Activated CD8-positive, alpha-beta memory T cell treated with anti-CD3 and anti-CD28 coated beads, Interleukin-2, amount 50 U/mL, for 24 hours (primary cell): Measurements from ENCODE around the gene PRKAR1B.
A peak's percentile ranks its signal among the peaks of the same experiment; 100 is the strongest.

Experiments
- DNase-seq: peaks from one replicate; pipeline ENCODE4 v3.0.0-alpha.2; 2020; ENCODE audit errors: extremely low read depth

Gene PRKAR1B

DNA sequence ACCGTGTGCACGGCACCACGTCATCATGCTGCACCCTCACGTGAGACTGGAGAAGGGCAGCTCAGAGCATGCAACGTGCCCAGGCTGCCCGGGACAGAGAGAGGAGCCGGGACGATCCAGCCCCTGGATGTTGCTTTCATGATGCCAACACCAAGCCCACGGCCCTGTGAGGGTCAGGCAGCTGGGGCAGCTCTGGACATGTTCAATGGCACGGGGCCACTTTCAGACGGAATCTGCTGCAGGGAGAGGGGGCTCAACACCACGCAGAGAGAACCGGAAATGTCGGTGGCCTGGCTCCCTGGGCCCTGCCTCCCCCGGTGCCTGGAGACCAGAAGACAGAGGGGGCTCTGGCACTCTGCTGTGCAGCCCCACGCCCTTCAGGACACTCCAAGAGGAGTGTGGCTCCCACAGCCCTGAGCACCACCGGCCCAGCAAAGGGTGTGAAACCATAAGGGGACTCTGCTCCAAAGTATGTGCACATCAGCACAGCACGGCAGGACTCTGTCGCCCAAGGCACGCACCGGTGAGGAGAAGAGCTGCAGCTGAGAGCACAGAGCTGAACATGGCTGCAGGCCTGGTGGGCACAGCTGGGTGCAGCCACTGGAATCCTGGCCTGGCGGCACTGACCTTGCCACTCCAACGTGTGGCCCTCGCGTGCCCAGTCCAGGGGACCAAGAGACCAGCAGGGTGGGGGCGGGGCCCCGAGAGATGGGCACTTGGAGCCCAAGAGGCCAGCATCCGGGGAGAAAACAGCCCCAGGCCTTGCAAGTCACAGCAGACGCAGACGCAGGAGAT lies 137.1 kb downstream of the PRKAR1B start:
- DNase-seq = no peak

- no peak for DNase-seq
These were observed 139.3 kb downstream of the PRKAR1B start for GRCh38 chr7:587767-588166.

- no peak for DNase-seq
These were observed 140.6 kb downstream of the PRKAR1B start for GRCh38 chr7:586494-586893.

- no peak for DNase-seq
These were observed 141.2 kb downstream of the PRKAR1B start for GRCh38 chr7:585873-586272.

GRCh38 chr7:585229-585711 lies 141.8 kb downstream of the PRKAR1B start:
- DNase-seq = no peak

- no peak for DNase-seq
These were observed 142.3 kb downstream of the PRKAR1B start for GRCh38 chr7:584820-585219.

GRCh38 chr7:584122-584465 lies 143.0 kb downstream of the PRKAR1B start:
- peak; percentile 85 for DNase-seq

DNA sequence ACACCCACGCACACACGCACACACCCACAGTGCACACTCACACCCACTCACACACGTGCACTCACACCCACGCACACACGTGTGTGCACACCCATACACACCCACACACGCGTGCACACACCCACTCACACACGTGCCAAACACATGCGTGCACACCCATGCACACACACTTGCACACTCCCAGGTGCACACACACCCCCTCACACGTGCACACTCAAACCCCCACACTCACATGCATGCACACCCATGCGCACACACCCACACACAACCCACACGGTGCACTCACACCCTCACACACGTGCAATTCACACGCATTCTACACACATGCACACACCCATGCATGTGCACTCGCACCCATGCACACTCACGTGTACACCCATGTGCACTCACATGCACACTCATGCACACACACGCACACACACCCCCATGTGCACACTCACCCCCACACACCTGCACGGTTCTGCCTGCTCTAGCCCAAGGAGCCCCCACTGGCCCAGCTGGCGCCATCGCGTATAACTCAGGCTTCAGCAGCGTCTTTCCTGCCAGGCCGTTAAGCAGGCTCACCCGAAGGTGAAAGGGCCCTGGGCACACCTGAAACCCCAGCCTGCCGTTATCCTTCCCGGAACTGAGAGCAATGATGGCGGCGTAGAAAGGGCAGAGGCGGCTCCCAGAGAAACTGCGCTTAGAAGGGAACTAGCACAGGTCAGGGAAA lies 143.5 kb downstream of the PRKAR1B start:
- DNase-seq = no peak

DNA sequence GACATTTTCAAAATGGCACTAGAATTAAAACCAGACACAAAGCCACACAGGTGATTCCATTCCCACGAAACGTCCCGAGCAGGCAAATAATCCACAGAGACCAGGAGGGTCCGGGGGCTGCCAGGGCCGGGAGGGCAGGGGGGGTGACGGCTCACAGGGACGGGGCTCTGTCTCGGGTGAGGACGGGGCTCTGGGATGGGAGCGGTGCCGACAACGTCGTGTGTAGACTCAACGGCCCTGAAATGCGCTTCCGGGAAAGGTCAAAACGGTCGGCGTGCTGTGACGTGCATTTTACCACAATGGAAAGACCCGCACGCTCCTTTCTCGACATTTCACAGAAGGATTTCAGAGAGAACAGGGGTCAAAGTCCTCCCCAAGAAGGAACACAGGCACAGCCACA lies 144.2 kb downstream of the PRKAR1B start:
- DNase-seq = no peak

GRCh38 chr7:582081-582835 lies 144.8 kb downstream of the PRKAR1B start:
- DNase-seq = no peak

- no peak for DNase-seq
These were observed 148.7 kb downstream of the PRKAR1B start for GRCh38 chr7:578386-578785.

- no peak for DNase-seq
These were observed 149.2 kb downstream of the PRKAR1B start for GRCh38 chr7:577741-578370.

- DNase-seq = no peak
These were observed 149.8 kb downstream of the PRKAR1B start for GRCh38 chr7:577278-577665.

DNA sequence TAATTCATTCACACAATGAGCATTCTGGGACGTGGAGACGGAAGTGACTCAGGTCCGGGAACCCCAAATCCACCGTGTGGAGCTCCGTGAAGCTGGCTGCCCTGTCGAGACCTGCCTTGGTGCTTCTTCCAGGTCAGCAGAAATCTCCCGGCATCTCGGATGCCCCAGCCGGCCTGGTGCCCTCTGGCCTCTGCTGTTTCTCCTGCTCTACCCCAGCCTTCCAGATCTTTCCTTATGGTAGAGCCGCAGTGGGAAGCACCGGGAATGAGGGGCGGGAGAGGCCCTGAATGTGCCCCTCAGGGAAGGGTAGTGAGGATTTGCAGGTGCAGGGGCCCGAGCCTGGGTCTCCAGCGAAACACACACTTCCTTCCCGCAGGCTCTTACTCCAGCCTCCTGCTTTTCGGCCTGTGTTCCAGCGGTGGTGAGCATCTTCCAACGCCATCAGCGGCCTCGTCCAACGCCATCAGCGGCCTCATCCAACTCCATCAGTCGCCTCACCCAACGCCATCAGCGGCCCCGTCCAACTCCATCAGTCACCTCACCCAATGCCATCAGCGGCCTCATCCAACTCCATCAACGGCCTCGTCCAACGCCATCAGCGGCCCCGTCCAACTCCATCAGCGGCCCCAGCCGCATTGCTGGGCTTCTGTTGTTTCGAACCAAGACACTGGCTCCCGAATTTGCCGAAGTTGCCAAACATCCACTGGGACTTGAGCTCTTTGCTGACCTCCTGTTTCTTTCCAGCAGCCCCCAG lies 150.4 kb downstream of the PRKAR1B start:
- no peak for DNase-seq

GRCh38 chr7:575425-576366 lies 151.4 kb downstream of the PRKAR1B start:
- no peak for DNase-seq

DNA sequence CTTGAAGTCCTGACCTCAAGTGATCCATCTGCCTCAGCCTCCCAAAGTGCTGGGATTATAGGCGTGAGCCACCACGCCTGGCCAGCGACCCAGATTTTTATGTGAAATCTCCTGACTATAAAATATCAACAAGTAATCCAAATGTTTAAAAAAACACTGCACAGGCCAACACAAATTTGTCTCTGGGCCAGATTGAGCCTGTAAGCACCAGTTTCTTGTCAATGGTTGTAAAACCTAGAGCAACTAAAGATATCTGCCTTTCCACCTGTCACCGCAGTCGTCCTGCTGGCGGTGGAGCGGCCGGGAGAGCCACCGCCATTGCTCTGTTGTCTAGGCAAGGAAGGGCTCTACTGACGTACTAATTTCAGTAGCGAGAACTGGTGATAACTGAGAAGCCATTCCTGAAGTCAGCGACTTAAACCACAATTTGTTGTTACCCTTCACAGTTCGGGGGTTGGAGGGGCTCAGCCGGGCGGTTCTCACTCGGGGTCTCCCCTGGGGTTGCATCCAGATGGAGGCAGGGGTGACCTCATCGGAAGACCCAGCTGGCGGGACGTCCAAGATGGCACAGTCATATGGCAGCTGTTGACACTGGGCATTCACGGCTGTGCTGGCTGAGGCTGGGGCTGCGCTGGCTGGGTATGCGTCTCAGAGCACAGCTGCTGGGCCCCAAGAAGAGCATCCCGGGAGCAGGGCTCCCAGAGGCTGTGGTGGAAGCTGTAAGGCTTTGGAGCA lies 152.3 kb downstream of the PRKAR1B start:
- DNase-seq = no peak

DNA sequence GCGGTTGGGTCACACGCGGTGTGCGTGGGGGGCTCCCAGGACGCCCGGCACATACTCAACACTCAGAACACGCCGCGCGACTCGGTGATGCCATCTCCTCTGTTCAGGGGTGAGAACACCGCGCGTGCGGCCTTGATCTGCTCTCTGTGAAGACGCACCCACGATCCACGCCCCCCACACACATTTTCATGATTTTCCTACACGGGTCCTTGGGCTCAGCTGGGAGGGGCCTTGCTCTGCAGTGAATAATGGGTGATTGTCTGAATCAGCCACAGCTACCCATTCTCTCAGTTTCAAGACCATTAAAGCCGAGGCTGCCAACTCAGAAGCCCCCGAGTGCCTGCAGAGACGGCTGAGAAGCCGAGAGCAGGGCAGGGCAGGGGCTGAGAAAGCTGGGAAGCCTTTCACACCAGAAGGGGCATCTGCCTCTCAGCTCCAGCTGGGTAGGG lies 153.1 kb downstream of the PRKAR1B start:
- no peak for DNase-seq

DNA sequence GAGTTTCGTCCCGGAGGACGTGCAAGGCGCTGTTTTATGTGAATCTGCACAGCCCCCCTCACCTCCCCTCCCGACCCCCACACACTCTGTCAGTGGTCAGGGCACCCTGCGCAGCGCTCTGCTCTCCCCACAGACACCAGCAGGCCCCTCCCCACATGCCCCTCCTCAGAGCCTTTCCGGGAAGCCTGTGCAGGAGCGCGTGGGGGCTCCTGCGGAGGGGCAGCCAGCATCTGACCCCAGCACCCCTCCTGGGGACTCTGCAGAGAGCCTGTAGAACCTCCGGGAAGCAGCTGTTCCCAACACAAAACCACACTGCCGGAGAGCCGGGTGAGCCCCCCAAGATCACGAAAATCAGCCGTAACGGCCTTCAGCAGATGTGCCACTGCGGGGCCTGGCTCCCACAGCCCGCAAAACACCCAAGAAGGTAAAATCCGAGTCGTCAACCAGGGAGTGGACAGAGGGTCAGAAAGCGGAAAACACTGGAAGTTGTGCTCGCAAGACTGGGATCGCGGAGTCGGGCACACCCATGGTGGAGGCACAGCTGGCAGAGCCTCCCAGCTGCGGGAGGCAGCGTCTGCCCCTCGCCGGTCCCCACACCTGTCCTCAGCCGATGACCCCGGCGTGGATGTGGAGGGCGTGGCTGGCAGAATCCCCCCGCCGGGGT lies 153.7 kb downstream of the PRKAR1B start:
- no peak for DNase-seq
